H1 (cell line): ENCODE measurements around the gene ORAI1. TPM values are rescaled to one million over a fixed set of nuclear protein-coding genes. Genes with fewer than 3 reads are reported as not detected.

ENCODE experiments used
- BRCA1 ChIP-seq: IDR thresholded peaks from 2 replicates; pipeline ENCODE4 v1.6.1; 2012; ENCODE audit warnings: low read depth, low read length, improper control_type of control experiment
- CHD2 ChIP-seq: IDR thresholded peaks from 2 replicates; pipeline ENCODE4 v1.6.1; 2012; ENCODE audit warnings: low read length, improper control_type of control experiment
- E2F6 ChIP-seq: IDR thresholded peaks from 2 replicates; pipeline ENCODE4 v1.6.1; 2012; ENCODE audit warnings: inconsistent platforms
- EP300 ChIP-seq, 2 experiments: IDR thresholded peaks; 1 replicate in 1 of 2; 2 replicates in 1 of 2; pipeline ENCODE4 v1.6.1; 2011 to 2012; ENCODE audit warnings: low read depth in 2 of 2, low read length in 2 of 2, mild to moderate bottlenecking in 2 of 2, borderline replicate concordance in 1 of 2, inconsistent platforms in 1 of 2, moderate library complexity in 1 of 2
- FOSL1 ChIP-seq: IDR thresholded peaks from 2 replicates; pipeline ENCODE4 v1.6.1; 2011; ENCODE audit warnings: mild to moderate bottlenecking, low read depth, low read length, moderate library complexity; ENCODE audit not compliant: insufficient read depth
- HDAC2 ChIP-seq, 2 experiments: fragments of 300-600 bp in 1 of 2; sonication (generic) in 1 of 2; IDR thresholded peaks; 2 replicates each; pipeline ENCODE4 v1.6.1; 2011 to 2012; ENCODE audit warnings: low read depth in 2 of 2, low read length in 2 of 2, mild to moderate bottlenecking in 2 of 2, moderate library complexity in 2 of 2, borderline replicate concordance in 1 of 2, inconsistent platforms in 1 of 2
- JUN ChIP-seq: IDR thresholded peaks from 2 replicates; pipeline ENCODE4 v1.6.1; 2011; ENCODE audit warnings: low read depth, mild to moderate bottlenecking, improper control_type of control experiment, low read length
- JUND ChIP-seq: IDR thresholded peaks from 2 replicates; pipeline ENCODE4 v1.6.1; 2011; ENCODE audit warnings: mild to moderate bottlenecking, improper control_type of control experiment, low read length
- KDM4A ChIP-seq: IDR thresholded peaks from one replicate; pipeline ENCODE4 v1.7.1; 2012; ENCODE audit warnings: low read depth, mild to moderate bottlenecking, moderate library complexity, low read length, inconsistent platforms; ENCODE audit not compliant: severe bottlenecking
- POLR2A ChIP-seq, 2 experiments: IDR thresholded peaks; 1 replicate in 1 of 2; 2 replicates in 1 of 2; pipeline ENCODE4 v1.6.1; 2011; ENCODE audit warnings: low read depth in 2 of 2, low read length in 2 of 2, mild to moderate bottlenecking in 2 of 2; ENCODE audit errors: control extremely low read depth in 1 of 2
- SIX5 ChIP-seq: IDR thresholded peaks from 2 replicates; pipeline ENCODE4 v1.6.1; 2011; ENCODE audit warnings: mild to moderate bottlenecking, low read depth, low read length
- SP2 ChIP-seq: IDR thresholded peaks from 2 replicates; pipeline ENCODE4 v1.6.1; 2012; ENCODE audit warnings: mild to moderate bottlenecking, low read length, inconsistent platforms
- YY1 ChIP-seq: IDR thresholded peaks from 2 replicates; pipeline ENCODE4 v1.6.1; 2011; ENCODE audit warnings: low read depth, mild to moderate bottlenecking, low read length
- polyA plus RNA-seq, 7 experiments: library from polyadenylated mRNA; depleted of rRNA in 3 of 7; stranded (reverse) in 5 of 7; unstranded in 2 of 7; fragments of >200 nt in 5 of 7; fragments of 200-250 nt in 2 of 7; gene quantifications; 1 replicate in 5 of 7; 2 replicates in 1 of 7; 4 replicates in 1 of 7; pipeline versions ENCODE4 v1.2.1 to v1.2.3, GENCODE V29; 2011 to 2013; ENCODE audit warnings: missing spikeins in 2 of 7, mixed read lengths in 2 of 7
- total RNA-seq: library from RNA; stranded (reverse); fragmentation: NEBNext Ultra II Directional; extraction: Animal tissue kit (Norgen Biotek cat#: 25700); gene quantifications from 2 replicates; pipeline ENCODE4 v1.2.1, GENCODE V29; 2021

The ORAI1 gene
- total and polyA plus RNA-seq, 2 of the 8 experiments (the other 6 are each of a cell fraction or from before 2014, with no cell fraction given): 29.9 to 71.5 TPM

GRCh38 chr12:121576851-121577391 is 49.4 kb upstream of the ORAI1 start (continued):
- TF ChIP-seq E2F6: no peak
- TF ChIP-seq KDM4A: no peak
- TF ChIP-seq POLR2A (IDR thresholded peaks at IDR 0.05; ENCODE audit: control extremely low read depth in 1 of 2, low read depth in 2 of 2, low read length in 2 of 2): peak; percentile 55 to 70
- TF ChIP-seq EP300 (IDR thresholded peaks at IDR 0.05; ENCODE audit: borderline replicate concordance in 1 of 2, low read depth in 2 of 2, low read length in 2 of 2): no peak
- TF ChIP-seq FOSL1: no peak
- TF ChIP-seq CHD2: 0 out of 2 replicates have a peak, but pooled peaks have one; percentile 31
- TF ChIP-seq SP2: no peak
- TF ChIP-seq JUN: no peak
- no peak for TF ChIP-seq YY1
- TF ChIP-seq HDAC2 (IDR thresholded peaks at IDR 0.05; ENCODE audit: borderline replicate concordance in 1 of 2, low read depth in 2 of 2, low read length in 2 of 2): no peak; a peak in 1 of 4 replicates
- TF ChIP-seq SIX5: no peak
- TF ChIP-seq BRCA1: no peak
- no peak for TF ChIP-seq JUND
